WTC11 (cell line): ENCODE data around the gene SLC1A4.

Experiments used
- EMX1 ChIP-seq: fragments of 250-450 bp; sonication (Bioruptor Pico); IDR thresholded peaks from 2 replicates; pipeline ENCODE4 v1.8.0; 2021; ENCODE audit warnings: mild to moderate bottlenecking
- JUN ChIP-seq: sonication (generic); formaldehyde crosslinking; IDR thresholded peaks from 2 replicates; pipeline ENCODE4 v1.8.0; 2023; ENCODE audit warnings: mild to moderate bottlenecking, missing genetic modification reagents
- SMAD3 ChIP-seq: sonication (generic); formaldehyde crosslinking; IDR thresholded peaks from 2 replicates; pipeline ENCODE4 v1.8.0; 2022; ENCODE audit warnings: missing genetic modification reagents, mild to moderate bottlenecking, borderline replicate concordance
- TF ChIP-seq, protein P1 (sequence below): fragments of 200-600 bp; IDR thresholded peaks from 2 replicates; pipeline ENCODE4 v1.8.0; 2022; ENCODE audit warnings: antibody characterized with exemption
- TF ChIP-seq, protein P2 (sequence below): sonication (generic); formaldehyde crosslinking; IDR thresholded peaks from 2 replicates; pipeline ENCODE4 v1.8.0; 2022; ENCODE audit warnings: mild to moderate bottlenecking, missing genetic modification reagents
- TF ChIP-seq, protein P3 (sequence below): sonication (generic); formaldehyde crosslinking; IDR thresholded peaks from 2 replicates; pipeline ENCODE4 v1.8.1; 2023; ENCODE audit warnings: mild to moderate bottlenecking, missing genetic modification reagents, borderline replicate concordance
- TF ChIP-seq, protein P4 (sequence below): sonication (generic); formaldehyde crosslinking; IDR thresholded peaks from 2 replicates; pipeline ENCODE4 v1.8.0; 2023; ENCODE audit warnings: missing genetic modification reagents
- TF ChIP-seq, protein P5 (sequence below): sonication (generic); formaldehyde crosslinking; IDR thresholded peaks from 2 replicates; pipeline ENCODE4 v1.8.1; 2022; ENCODE audit warnings: low read depth, missing genetic modification reagents, borderline replicate concordance
- TF ChIP-seq, protein P6 (sequence below): sonication (generic); formaldehyde crosslinking; IDR thresholded peaks from 2 replicates; pipeline ENCODE4 v1.8.1; 2022; ENCODE audit warnings: low read depth, mild to moderate bottlenecking, moderate library complexity, missing genetic modification reagents, borderline replicate concordance
- TF ChIP-seq, protein P7 (sequence below): sonication (generic); formaldehyde crosslinking; IDR thresholded peaks from 2 replicates; pipeline ENCODE4 v1.8.1; 2023; ENCODE audit warnings: mild to moderate bottlenecking, missing genetic modification reagents, moderate library complexity

DNA sequence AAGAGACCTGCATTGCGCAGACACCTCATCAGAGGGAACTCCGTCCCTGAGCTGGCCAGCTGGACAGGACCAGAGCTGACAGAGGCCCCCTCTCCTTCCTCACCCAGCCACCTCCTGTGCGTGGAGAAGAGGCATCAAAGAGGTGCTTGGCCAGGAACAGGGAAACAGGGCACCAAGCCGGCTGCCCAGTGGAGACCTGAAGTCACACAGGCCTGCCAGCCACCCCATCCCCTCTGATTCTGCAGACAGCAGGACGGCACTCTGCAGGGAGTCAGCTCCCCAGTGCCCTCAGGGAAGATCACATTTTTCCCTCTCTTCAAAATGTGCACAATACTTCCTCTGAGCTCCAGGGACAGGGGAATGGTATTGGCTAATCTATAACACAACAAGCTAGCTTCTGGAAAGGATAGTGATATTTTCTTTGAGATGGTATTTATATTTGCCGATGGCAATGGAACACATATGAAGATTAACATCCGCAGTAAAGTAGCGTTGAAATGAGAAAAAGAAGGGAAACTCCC lies 30.5 kb downstream of the SLC1A4 start:
- TF ChIP-seq, protein P1, sequence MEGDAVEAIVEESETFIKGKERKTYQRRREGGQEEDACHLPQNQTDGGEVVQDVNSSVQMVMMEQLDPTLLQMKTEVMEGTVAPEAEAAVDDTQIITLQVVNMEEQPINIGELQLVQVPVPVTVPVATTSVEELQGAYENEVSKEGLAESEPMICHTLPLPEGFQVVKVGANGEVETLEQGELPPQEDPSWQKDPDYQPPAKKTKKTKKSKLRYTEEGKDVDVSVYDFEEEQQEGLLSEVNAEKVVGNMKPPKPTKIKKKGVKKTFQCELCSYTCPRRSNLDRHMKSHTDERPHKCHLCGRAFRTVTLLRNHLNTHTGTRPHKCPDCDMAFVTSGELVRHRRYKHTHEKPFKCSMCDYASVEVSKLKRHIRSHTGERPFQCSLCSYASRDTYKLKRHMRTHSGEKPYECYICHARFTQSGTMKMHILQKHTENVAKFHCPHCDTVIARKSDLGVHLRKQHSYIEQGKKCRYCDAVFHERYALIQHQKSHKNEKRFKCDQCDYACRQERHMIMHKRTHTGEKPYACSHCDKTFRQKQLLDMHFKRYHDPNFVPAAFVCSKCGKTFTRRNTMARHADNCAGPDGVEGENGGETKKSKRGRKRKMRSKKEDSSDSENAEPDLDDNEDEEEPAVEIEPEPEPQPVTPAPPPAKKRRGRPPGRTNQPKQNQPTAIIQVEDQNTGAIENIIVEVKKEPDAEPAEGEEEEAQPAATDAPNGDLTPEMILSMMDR: no peak
- TF ChIP-seq, protein P2, sequence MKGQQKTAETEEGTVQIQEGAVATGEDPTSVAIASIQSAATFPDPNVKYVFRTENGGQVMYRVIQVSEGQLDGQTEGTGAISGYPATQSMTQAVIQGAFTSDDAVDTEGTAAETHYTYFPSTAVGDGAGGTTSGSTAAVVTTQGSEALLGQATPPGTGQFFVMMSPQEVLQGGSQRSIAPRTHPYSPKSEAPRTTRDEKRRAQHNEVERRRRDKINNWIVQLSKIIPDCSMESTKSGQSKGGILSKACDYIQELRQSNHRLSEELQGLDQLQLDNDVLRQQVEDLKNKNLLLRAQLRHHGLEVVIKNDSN (CRISPR knock-in tag): no peak
- TF ChIP-seq SMAD3 (CRISPR knock-in tag) (no peak), JUN (CRISPR knock-in tag) (no peak), EMX1 (CRISPR knock-in tag) (no peak)
- TF ChIP-seq, protein P3, sequence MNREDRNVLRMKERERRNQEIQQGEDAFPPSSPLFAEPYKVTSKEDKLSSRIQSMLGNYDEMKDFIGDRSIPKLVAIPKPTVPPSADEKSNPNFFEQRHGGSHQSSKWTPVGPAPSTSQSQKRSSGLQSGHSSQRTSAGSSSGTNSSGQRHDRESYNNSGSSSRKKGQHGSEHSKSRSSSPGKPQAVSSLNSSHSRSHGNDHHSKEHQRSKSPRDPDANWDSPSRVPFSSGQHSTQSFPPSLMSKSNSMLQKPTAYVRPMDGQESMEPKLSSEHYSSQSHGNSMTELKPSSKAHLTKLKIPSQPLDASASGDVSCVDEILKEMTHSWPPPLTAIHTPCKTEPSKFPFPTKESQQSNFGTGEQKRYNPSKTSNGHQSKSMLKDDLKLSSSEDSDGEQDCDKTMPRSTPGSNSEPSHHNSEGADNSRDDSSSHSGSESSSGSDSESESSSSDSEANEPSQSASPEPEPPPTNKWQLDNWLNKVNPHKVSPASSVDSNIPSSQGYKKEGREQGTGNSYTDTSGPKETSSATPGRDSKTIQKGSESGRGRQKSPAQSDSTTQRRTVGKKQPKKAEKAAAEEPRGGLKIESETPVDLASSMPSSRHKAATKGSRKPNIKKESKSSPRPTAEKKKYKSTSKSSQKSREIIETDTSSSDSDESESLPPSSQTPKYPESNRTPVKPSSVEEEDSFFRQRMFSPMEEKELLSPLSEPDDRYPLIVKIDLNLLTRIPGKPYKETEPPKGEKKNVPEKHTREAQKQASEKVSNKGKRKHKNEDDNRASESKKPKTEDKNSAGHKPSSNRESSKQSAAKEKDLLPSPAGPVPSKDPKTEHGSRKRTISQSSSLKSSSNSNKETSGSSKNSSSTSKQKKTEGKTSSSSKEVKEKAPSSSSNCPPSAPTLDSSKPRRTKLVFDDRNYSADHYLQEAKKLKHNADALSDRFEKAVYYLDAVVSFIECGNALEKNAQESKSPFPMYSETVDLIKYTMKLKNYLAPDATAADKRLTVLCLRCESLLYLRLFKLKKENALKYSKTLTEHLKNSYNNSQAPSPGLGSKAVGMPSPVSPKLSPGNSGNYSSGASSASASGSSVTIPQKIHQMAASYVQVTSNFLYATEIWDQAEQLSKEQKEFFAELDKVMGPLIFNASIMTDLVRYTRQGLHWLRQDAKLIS (CRISPR knock-in tag): no peak
- TF ChIP-seq, protein P4, sequence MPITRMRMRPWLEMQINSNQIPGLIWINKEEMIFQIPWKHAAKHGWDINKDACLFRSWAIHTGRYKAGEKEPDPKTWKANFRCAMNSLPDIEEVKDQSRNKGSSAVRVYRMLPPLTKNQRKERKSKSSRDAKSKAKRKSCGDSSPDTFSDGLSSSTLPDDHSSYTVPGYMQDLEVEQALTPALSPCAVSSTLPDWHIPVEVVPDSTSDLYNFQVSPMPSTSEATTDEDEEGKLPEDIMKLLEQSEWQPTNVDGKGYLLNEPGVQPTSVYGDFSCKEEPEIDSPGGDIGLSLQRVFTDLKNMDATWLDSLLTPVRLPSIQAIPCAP: no peak
- TF ChIP-seq, protein P5, sequence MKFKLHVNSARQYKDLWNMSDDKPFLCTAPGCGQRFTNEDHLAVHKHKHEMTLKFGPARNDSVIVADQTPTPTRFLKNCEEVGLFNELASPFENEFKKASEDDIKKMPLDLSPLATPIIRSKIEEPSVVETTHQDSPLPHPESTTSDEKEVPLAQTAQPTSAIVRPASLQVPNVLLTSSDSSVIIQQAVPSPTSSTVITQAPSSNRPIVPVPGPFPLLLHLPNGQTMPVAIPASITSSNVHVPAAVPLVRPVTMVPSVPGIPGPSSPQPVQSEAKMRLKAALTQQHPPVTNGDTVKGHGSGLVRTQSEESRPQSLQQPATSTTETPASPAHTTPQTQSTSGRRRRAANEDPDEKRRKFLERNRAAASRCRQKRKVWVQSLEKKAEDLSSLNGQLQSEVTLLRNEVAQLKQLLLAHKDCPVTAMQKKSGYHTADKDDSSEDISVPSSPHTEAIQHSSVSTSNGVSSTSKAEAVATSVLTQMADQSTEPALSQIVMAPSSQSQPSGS (CRISPR knock-in tag): no peak
- TF ChIP-seq, protein P6, sequence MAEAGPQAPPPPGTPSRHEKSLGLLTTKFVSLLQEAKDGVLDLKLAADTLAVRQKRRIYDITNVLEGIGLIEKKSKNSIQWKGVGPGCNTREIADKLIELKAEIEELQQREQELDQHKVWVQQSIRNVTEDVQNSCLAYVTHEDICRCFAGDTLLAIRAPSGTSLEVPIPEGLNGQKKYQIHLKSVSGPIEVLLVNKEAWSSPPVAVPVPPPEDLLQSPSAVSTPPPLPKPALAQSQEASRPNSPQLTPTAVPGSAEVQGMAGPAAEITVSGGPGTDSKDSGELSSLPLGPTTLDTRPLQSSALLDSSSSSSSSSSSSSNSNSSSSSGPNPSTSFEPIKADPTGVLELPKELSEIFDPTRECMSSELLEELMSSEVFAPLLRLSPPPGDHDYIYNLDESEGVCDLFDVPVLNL (CRISPR knock-in tag): no peak
- TF ChIP-seq, protein P7, sequence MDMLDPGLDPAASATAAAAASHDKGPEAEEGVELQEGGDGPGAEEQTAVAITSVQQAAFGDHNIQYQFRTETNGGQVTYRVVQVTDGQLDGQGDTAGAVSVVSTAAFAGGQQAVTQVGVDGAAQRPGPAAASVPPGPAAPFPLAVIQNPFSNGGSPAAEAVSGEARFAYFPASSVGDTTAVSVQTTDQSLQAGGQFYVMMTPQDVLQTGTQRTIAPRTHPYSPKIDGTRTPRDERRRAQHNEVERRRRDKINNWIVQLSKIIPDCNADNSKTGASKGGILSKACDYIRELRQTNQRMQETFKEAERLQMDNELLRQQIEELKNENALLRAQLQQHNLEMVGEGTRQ (CRISPR knock-in tag): no peak
